Spleen (tissue), 7 donors: Measurements from ENCODE around the gene HIVEP1.

Experiments used
- CTCF ChIP-seq, 11 experiments: fragments of 200-600 bp in 7 of 11; fragments of 450-650 bp in 4 of 11; sonication (generic) in 4 of 11; IDR thresholded peaks in 8 of 11; conservative IDR thresholded peaks in 3 of 11; 1 replicate in 7 of 11; 2 replicates in 4 of 11; pipeline versions ENCODE4 v1.4.0 to v1.8.0; 2016 to 2021; ENCODE audit warnings: antibody characterized with exemption in 11 of 11, inconsistent platforms in 4 of 11, mild to moderate bottlenecking in 1 of 11
- POLR2A ChIP-seq, 3 donors: fragments of 450-650 bp; IDR thresholded peaks; one replicate each; pipeline ENCODE4 v1.5.1; 2017; ENCODE audit warnings: antibody characterized with exemption in 3 of 3, mild to moderate bottlenecking in 1 of 3
- POLR2AphosphoS5 ChIP-seq, 3 donors: sonication (generic); formaldehyde crosslinking; IDR thresholded peaks; one replicate each; pipeline ENCODE4 v1.5.1; 2017; ENCODE audit warnings: antibody characterized with exemption in 3 of 3
- donor health status: DM: no; HTN: no; CAD: no; lungs with moderate emphysema.
- donor health status: DM: no; HTN: no; CAD: no.
- donor health status: DM: no; HTN: no; CAD: no.

- TF ChIP-seq CTCF (IDR thresholded peaks at IDR 0.05 in 8 of 11, conservative IDR thresholded peaks at IDR 0.05 in 3 of 11) = no peak
- no peak for TF ChIP-seq POLR2A (IDR thresholded peaks at IDR 0.05)
- TF ChIP-seq POLR2AphosphoS5 (IDR thresholded peaks at IDR 0.05) = peak; percentile 57 to 80 (median 77)
Observed at GRCh38 chr6:12011276-12012037, 655 bp upstream of the HIVEP1 start.
